Tongue (tissue), 2 donors: ENCODE measurements around the gene NAA25. TPM values are rescaled to one million over a fixed set of nuclear protein-coding genes. Genes with fewer than 3 reads are reported as not detected.
A peak's percentile ranks its signal among the peaks of the same experiment; 100 is the strongest.
"Not testable (repeated sequence)": the region's sequence is repeated elsewhere in the genome, so short reads cannot be mapped to it uniquely, and the experiment has no call there.

ENCODE experiments used
- DNase-seq: peaks from one replicate; pipeline ENCODE4 v3.0.0-alpha.2; 2015
- total RNA-seq: library from RNA; depleted of rRNA; stranded (reverse); fragments of >200 nt; gene quantifications from one replicate; pipeline ENCODE4 v1.2.3, GENCODE V29; 2014

NAA25 gene
- total RNA-seq, 1 donor from 2014 or later, result 59.8 TPM

- DNase-seq, result peak; percentile 65
These were observed 7.9 kb upstream of the NAA25 start for GRCh38 chr12:112116232-112117060.

- DNase-seq, result no peak
These were observed 6.9 kb upstream of the NAA25 start for GRCh38 chr12:112115259-112116045.

- DNase-seq, result no peak
These were observed 4.0 kb upstream of the NAA25 start for GRCh38 chr12:112112409-112113133.

DNA sequence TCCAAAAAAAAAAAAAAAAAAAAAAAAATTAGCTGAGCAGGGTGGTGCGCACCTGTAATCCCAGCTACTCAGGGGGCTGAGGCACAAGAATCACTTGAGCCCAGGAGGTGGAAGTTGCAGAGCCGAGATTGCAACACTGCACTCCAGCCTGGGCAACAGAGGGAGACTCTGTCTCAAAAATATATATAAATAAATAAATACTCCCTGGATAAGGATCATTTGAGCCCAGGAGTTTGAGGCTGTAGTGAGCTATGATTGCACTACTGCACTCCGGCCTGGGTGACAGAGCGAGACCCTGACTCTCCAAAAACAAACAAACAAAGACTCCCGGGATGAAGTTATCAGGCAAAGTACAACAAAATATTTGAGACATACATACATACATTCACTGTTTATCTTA is 3.3 kb upstream of the NAA25 start:
- no peak for DNase-seq

- DNase-seq, result not testable (repeated sequence)
These were observed 2.4 kb upstream of the NAA25 start for GRCh38 chr12:112110787-112111662.

DNA sequence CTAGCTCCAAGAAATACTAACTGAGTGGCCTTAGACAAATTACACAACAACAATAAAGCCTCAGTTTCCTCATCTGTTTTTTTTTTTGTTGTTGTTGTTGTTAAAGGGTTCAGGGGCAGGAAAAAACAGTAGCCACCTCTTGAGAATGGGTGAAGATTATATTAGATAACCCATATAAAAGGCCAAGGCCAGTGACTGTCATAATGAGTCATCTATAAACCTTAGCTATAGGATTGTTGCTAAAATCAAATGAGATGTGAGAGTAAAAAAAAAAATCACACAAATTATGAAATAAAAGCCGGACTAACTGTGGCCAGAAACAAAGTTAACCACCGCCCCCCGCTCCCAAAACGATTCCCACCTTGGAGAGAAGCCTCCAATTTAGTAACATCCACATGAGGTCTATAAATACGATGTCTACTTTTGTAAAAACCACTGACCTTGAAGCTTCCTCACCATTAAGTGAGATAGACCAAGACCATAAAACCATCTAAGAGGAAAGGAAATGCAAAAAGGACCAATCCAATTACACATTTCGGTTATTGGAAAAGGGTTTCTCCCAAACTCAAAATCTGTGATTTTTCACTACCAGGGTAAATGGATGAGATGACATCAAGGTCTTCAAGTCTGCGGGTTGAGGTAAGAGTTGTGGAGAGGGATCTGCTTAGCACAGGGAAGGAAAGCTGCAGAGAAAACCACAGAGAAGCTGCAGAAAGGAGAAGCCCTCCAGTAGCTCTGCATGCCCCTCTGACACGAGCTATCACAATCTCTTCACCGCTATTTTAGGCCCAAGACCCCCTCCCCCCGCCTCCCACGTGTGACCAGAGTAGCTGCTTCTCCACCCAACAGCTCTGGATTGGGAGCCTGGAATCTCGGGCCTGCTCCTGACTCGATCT is 1.0 kb downstream of the NAA25 start:
- DNase-seq, result peak; percentile 56

DNA sequence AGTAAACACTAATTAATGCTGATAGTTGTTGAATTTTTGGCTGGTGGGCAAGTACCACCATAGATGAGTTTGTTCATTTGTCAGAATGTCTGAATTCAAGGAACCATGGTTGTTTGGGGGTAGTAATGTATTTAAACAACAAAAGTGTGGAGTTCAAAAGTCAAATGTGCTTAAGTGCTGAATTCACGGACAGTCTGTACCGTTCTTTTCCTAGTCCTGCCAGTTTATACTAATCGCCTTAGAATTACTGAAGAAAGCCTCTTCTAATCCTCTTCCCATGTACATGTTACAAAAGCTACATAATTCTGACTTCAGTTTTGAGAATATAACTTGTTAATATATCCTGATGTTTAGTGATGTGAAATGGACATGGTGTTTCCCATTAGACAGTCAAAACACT is 2.7 kb downstream of the NAA25 start:
- no peak for DNase-seq

GRCh38 chr12:112103758-112104503 is 4.7 kb downstream of the NAA25 start:
- DNase-seq, result no peak

DNA sequence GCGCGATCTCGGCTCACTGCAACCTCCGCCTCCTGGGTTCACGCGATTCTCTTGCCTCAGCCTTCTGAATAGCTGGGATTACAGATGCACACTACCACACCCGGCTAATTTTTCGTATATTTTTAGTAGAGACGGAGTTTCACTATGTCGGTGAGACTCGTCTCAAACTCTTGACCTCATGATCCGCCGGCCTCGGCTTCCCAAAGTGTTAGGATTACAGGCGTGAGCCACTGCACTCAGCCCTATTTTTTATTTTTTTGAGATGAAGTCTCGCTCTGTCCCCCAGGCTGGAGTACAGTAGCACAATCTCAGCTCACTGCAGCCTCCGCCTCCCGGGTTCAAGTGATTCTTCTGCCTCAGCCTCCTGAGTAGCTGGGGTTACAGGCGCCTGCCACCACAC is 5.8 kb downstream of the NAA25 start:
- not testable (repeated sequence) for DNase-seq

GRCh38 chr12:112102127-112102526 is 6.5 kb downstream of the NAA25 start:
- DNase-seq, result no peak

DNA sequence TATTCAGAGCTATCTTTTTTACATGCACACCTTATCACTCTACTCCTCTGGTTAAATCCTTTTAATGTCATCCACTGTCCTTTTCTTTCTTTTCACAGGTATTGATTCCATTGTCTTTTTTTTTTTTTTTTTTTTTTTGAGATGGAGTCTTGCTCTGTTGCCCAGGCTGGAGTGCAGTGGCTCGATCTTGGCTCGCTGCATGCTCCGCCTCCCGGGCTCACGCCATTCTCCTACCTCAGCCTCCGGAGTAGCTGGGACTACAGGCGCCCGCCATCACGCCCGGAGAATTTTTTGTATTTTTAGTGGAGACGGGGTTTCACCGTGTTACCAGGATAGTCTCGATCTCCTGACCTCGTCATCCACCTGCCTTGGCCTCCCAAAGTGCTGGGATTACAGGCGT is 8.1 kb downstream of the NAA25 start:
- DNase-seq, result not testable (repeated sequence)

DNA sequence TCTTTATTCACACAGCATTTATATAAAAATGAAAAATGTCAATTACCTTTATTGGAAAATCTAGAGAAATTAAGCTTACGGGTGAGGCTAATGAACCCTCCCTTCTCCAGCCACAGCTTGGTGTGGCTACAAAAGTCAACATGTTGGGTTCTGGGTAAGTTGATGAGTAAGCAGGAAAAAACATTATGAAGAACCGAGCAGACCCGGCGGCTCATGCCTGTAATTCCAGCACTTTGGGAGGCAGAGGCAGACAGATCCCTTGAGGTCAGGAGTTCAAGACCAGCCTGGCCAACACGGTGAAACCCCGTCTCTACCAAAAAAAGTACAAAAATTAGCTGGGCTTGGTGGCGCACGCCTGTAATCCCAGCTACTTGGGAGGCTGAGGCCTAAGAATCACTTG is 10.9 kb downstream of the NAA25 start:
- DNase-seq, result no peak

DNA sequence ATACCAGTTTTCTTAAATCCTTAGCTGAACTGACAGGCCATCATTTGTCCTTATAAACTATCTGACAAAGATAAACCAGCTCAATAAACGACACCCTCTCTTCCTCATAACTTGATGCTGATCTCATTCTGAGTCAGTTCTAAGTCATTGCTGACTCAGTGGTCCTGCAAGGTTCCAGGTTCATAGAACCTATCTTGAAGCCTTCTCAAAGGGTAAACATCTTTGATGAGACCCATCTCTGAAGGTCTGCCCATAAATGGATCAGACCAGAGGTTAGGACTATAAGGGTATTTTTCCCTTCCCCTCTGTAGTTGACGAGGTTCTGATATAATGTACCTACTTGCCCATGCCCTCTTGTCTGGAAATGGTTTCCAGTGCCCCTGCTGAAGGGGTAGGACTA is 11.9 kb downstream of the NAA25 start:
- no peak for DNase-seq

DNA sequence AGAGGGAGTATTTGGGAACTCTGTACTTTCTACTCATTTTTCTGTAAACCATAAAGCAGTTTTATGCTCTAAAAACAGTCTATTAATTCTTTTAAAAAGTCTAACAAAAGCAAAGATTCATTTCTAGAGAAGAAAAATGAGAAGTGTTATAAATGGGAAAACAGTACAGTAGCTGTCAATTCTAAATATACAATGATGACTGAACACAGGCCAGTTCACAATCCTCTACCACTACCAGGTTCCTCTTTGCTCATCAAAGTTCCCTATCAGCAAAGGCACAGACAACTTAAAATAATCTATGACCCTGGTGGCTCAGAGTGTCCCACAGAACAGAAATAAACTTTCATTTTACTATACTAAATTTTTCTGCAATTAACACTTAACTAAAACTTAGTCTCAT is 12.5 kb downstream of the NAA25 start:
- no peak for DNase-seq

- DNase-seq, result no peak
These were observed 17.0 kb downstream of the NAA25 start for GRCh38 chr12:112091563-112091962.

DNA sequence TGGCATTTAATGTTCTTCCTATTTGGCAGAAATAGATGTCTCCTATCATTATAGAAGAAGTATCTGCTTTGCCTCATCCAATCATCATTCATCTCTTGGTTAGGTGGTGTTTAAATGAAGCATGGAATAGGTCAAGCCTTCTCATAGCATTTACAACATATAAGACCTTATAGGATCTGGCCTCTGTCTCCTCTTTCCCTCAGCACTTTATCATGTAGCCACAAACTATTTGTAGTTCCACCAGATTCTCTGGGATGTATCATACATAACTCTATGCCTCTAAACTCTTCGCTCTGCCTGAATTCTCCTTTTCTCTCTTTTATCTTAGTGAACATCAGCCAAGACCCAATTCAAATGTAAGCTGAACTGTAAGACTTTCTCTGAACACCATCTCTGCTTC is 20.7 kb downstream of the NAA25 start:
- DNase-seq, result no peak

- no peak for DNase-seq
These were observed 21.3 kb downstream of the NAA25 start for GRCh38 chr12:112087055-112087850.

DNA sequence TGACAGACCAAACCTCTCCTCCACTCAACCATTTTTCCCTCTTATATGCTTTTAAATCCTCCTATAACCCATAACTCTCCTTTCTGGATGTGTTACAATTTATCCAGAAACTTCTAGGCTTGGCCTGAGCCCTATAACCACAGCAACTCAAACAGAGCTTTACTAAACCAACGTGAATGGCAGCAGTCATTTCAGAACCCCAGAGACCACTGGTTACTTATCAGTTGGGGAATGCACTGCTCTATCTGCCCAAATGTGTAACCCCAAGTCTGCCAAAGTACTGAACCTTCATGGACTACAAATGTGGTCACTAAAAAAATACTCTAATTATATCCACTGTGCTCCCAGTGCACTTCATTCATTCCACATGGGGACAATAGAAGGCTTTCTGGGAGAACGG is 42.0 kb downstream of the NAA25 start:
- no peak for DNase-seq

- DNase-seq, result no peak
These were observed 45.3 kb downstream of the NAA25 start for GRCh38 chr12:112063273-112063672.
